Measurements from ENCODE around the gene SLC7A6. TPM values are rescaled to one million over a fixed set of nuclear protein-coding genes. Genes with fewer than 3 reads are reported as not detected.

Gene SLC7A6
- total RNA-seq, 1 experiment from 2014 or later: 22.2 TPM

GRCh38 chr16:68310774-68311511, 46.6 kb downstream of the SLC7A6 start, which contains the start of the genes PRMT7 and SLC7A6OS:
Gene PRMT7 (plus strand): TSS chr16:68311019. CDS start chr16:68315980, 4,961 bp downstream.
Gene SLC7A6OS (minus strand): TSS chr16:68310946. CDS start chr16:68310926, 20 bp downstream.
- in situ Hi-C loops (cut with HindIII; ENCODE audit: low pct_unique_long_range_greater_than_20kb, low sequenced_read_pairs): no loop called here
- peak; percentile 85 for DNase-seq (ENCODE audit: low read depth, low spot score)

- DNase-seq (ENCODE audit: low read depth, low spot score): no peak
- in situ Hi-C loops (cut with HindIII; ENCODE audit: low pct_unique_long_range_greater_than_20kb, low sequenced_read_pairs): no loop called here
These were observed 48.8 kb downstream of the SLC7A6 start for GRCh38 chr16:68313116-68313515.

GRCh38 chr16:68319185-68319908, 55.0 kb downstream of the SLC7A6 start:
- no peak for DNase-seq (ENCODE audit: low read depth, low spot score)
- in situ Hi-C loops (cut with HindIII; ENCODE audit: low pct_unique_long_range_greater_than_20kb, low sequenced_read_pairs): no loop called here

- DNase-seq (ENCODE audit: low read depth, low spot score): no peak
- in situ Hi-C loops (cut with HindIII; ENCODE audit: low pct_unique_long_range_greater_than_20kb, low sequenced_read_pairs): no loop called here
These were observed 60.0 kb downstream of the SLC7A6 start for GRCh38 chr16:68324336-68324735.

- in situ Hi-C loops (cut with HindIII; ENCODE audit: low pct_unique_long_range_greater_than_20kb, low sequenced_read_pairs): no loop called here
- no peak for DNase-seq (ENCODE audit: low read depth, low spot score)
These were observed 60.5 kb downstream of the SLC7A6 start for GRCh38 chr16:68324780-68325357.

GRCh38 chr16:68328151-68328859, 64.0 kb downstream of the SLC7A6 start:
- DNase-seq (ENCODE audit: low read depth, low spot score): peak; percentile 86
- in situ Hi-C loops (cut with HindIII; ENCODE audit: low pct_unique_long_range_greater_than_20kb, low sequenced_read_pairs): no loop called here

GRCh38 chr16:68328860-68329390, 64.6 kb downstream of the SLC7A6 start:
- no peak for DNase-seq (ENCODE audit: low read depth, low spot score)
- in situ Hi-C loops (cut with HindIII; ENCODE audit: low pct_unique_long_range_greater_than_20kb, low sequenced_read_pairs): no loop called here

GRCh38 chr16:68331879-68332410, 67.6 kb downstream of the SLC7A6 start:
- no peak for DNase-seq (ENCODE audit: low read depth, low spot score)
- in situ Hi-C loops (cut with HindIII; ENCODE audit: low pct_unique_long_range_greater_than_20kb, low sequenced_read_pairs): no loop called here

- in situ Hi-C loops (cut with HindIII; ENCODE audit: low pct_unique_long_range_greater_than_20kb, low sequenced_read_pairs): no loop called here
- no peak for DNase-seq (ENCODE audit: low read depth, low spot score)
These were observed 68.2 kb downstream of the SLC7A6 start for GRCh38 chr16:68332411-68333121.

GRCh38 chr16:68335175-68335574, 70.8 kb downstream of the SLC7A6 start:
- in situ Hi-C loops (cut with HindIII; ENCODE audit: low pct_unique_long_range_greater_than_20kb, low sequenced_read_pairs): no loop called here
- DNase-seq (ENCODE audit: low read depth, low spot score): no peak

GRCh38 chr16:68338326-68339119, 74.2 kb downstream of the SLC7A6 start:
- DNase-seq (ENCODE audit: low read depth, low spot score): no peak
- in situ Hi-C loops (cut with HindIII; ENCODE audit: low pct_unique_long_range_greater_than_20kb, low sequenced_read_pairs): no loop called here

GRCh38 chr16:68339214-68339613, 74.9 kb downstream of the SLC7A6 start:
- in situ Hi-C loops (cut with HindIII; ENCODE audit: low pct_unique_long_range_greater_than_20kb, low sequenced_read_pairs): no loop called here

GRCh38 chr16:68342620-68343019, 78.3 kb downstream of the SLC7A6 start:
- no peak for DNase-seq (ENCODE audit: low read depth, low spot score)
- in situ Hi-C loops (cut with HindIII; ENCODE audit: low pct_unique_long_range_greater_than_20kb, low sequenced_read_pairs): no loop called here

More at GRCh38 chr16:68339214-68339613, 74.9 kb downstream of the SLC7A6 start:
- DNase-seq (ENCODE audit: low read depth, low spot score): no peak

- in situ Hi-C loops (cut with HindIII; ENCODE audit: low pct_unique_long_range_greater_than_20kb, low sequenced_read_pairs): no loop called here
- no peak for DNase-seq (ENCODE audit: low read depth, low spot score)
These were observed 78.8 kb downstream of the SLC7A6 start for GRCh38 chr16:68343137-68343536.

GRCh38 chr16:68344252-68344651, 79.9 kb downstream of the SLC7A6 start:
- no peak for DNase-seq (ENCODE audit: low read depth, low spot score)
- in situ Hi-C loops (cut with HindIII; ENCODE audit: low pct_unique_long_range_greater_than_20kb, low sequenced_read_pairs): no loop called here

- no peak for DNase-seq (ENCODE audit: low read depth, low spot score)
- in situ Hi-C loops (cut with HindIII; ENCODE audit: low pct_unique_long_range_greater_than_20kb, low sequenced_read_pairs): no loop called here
These were observed 81.1 kb downstream of the SLC7A6 start for GRCh38 chr16:68345351-68345810.

Measured in SK-MEL-5 (cell line).